ENCODE measurements around the gene CPM.

DNA sequence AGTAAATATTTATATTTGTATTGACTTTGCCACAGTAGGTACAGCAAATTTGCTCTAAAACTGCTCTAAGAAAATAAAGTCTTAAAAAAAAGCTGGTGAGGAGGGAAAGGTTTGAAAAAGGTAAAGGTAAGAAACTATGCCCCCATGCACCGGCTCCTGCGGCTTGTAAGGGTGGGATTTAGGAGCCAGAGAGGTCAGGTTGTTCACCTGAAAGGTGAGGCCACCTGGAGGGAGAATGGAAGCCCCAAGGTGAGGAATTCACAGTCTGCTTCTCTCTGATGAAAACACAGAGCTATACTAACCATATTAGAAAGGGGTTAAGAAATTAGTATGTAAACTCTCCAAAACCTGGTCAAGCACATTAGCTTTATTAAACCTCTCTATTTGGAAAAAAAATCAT lies 31.8 kb downstream of the CPM start:
- no peak for TF ChIP-seq POLR2A (IDR thresholded peaks at IDR 0.05; ENCODE audit: low read depth, low read length)
- no peak for TF ChIP-seq POLR2AphosphoS5 (IDR thresholded peaks at IDR 0.05; ENCODE audit: low read depth, low read length)

Measured in GM12892 (cell line).